ENCODE data around the gene RNF207. TPM values are rescaled to one million over a fixed set of nuclear protein-coding genes. Genes with fewer than 3 reads are reported as not detected.

Gene RNF207
- polyA plus RNA-seq, 1 of the 3 experiments (the other 2 are of a cell fraction): 25.4 TPM

GRCh38 chr1:6262555-6263420, 56.9 kb downstream of the RNF207 start:
- POLR2A ChIA-PET: interaction anchor here (1.2 kb wide), 1 partner anchor 15 kb away, joined by 3 read pairs; no protein-coding TSS in a partner anchor
- peak overlapping the region in 1 of 2 experiments; percentile 22; a peak in 1 of 4 replicates for H3K27ac ChIP-seq (ENCODE audit: low read depth in 2 of 2, low read length in 1 of 2)

GRCh38 chr1:6263716-6264115, 57.8 kb downstream of the RNF207 start:
- DNase-seq: no peak
- Histone ChIP-seq H4K20me1 (ENCODE audit: insufficient read depth) (no peaks in the 10 kb centered on the region), H3K27me3 (ENCODE audit: insufficient read depth) (no peaks in the 10 kb centered on the region), H3K4me1 (ENCODE audit: control insufficient read depth in 1 of 2, insufficient read depth in 2 of 2, low read depth in 1 of 2, low read length in 1 of 2) (peaks cover 0 to 28% of the 10 kb centered on the region in 2 experiments; a peak in 1 of 4 replicates), H3K9me2 (no peaks in the 10 kb centered on the region), H3K9ac (no peak overlapping the region), H3K4me2 (no peak overlapping the region), H3F3A (replicated peaks; ENCODE audit: insufficient read depth) (no peaks in the 10 kb centered on the region), H3K36me3 (replicated peaks in 1 of 2; ENCODE audit: control insufficient read depth in 1 of 2, insufficient read depth in 2 of 2, low read length in 1 of 2) (no peaks in the 10 kb centered on the region), H3K79me2 (ENCODE audit: insufficient read depth) (no peaks in the 10 kb centered on the region), H3K9me3 (no peaks in the 10 kb centered on the region), H3K27ac (ENCODE audit: low read depth in 2 of 2, low read length in 1 of 2) (no peak overlapping the region; a peak in 1 of 4 replicates), H3K4me3 (ENCODE audit: low read depth in 2 of 2, low read length in 1 of 2) (no peak overlapping the region), H2AFZ (ENCODE audit: low read depth) (no peak overlapping the region)
- TF ChIP-seq CHD2 (IDR thresholded peaks at IDR 0.05; ENCODE audit: low read length, partially characterized antibody) (no peak), RFX5 (IDR thresholded peaks at IDR 0.05; ENCODE audit: low read length) (no peak), JUND (IDR thresholded peaks at IDR 0.05) (no peak)
- ChIA-PET POLR2A (interaction anchor here (1.2 kb wide), 1 partner anchor 16 kb away, joined by 3 read pairs; no protein-coding TSS in a partner anchor), CTCF (interaction anchor here (0.7 to 2.1 kb wide), 2 partner anchors 17 to 174 kb away, joined by 3 to 20 read pairs; no protein-coding TSS in a partner anchor)
- 87% methylated on average over 3 of the region's 7 CpGs for WGBS (ENCODE audit: low lambda C conversion rate)

More at GRCh38 chr1:6262555-6263420, 56.9 kb downstream of the RNF207 start:
- Histone ChIP-seq H2AFZ (ENCODE audit: low read depth) (no peak overlapping the region), H3K4me2 (no peak overlapping the region), H3K9me2 (no peaks in the 10 kb centered on the region), H3K9ac (no peak overlapping the region), H3F3A (replicated peaks; ENCODE audit: insufficient read depth) (no peaks in the 10 kb centered on the region), H3K4me3 (ENCODE audit: low read depth in 2 of 2, low read length in 1 of 2) (no peak overlapping the region), H3K36me3 (replicated peaks in 1 of 2; ENCODE audit: control insufficient read depth in 1 of 2, insufficient read depth in 2 of 2, low read length in 1 of 2) (no peaks in the 10 kb centered on the region), H4K20me1 (ENCODE audit: insufficient read depth) (no peaks in the 10 kb centered on the region), H3K79me2 (ENCODE audit: insufficient read depth) (no peaks in the 10 kb centered on the region), H3K9me3 (no peaks in the 10 kb centered on the region), H3K27me3 (ENCODE audit: insufficient read depth) (no peaks in the 10 kb centered on the region), H3K4me1 (ENCODE audit: control insufficient read depth in 1 of 2, insufficient read depth in 2 of 2, low read depth in 1 of 2, low read length in 1 of 2) (peaks cover 0 to 27% of the 10 kb centered on the region in 2 experiments; a peak in 1 of 4 replicates)
- CTCF ChIA-PET: interaction anchor here (1.3 to 2.1 kb wide), 4 partner anchors 16 to 175 kb away, joined by 3 to 20 read pairs (median 4); no protein-coding TSS in a partner anchor
- no peak for DNase-seq
- WGBS (ENCODE audit: low lambda C conversion rate): 95% methylated on average over 8 of the region's 25 CpGs
- TF ChIP-seq EZH2phosphoT487 (IDR thresholded peaks at IDR 0.05; ENCODE audit: borderline replicate concordance, low read depth) (no peak), CHD2 (IDR thresholded peaks at IDR 0.05; ENCODE audit: low read length, partially characterized antibody) (no peak), POLR2AphosphoS5 (IDR thresholded peaks at IDR 0.05; ENCODE audit: low read depth, low read length) (no peak), GABPA (IDR thresholded peaks at IDR 0.05; ENCODE audit: low read depth) (no peak), PBX3 (IDR thresholded peaks at IDR 0.05) (no peak), FOXM1 (IDR thresholded peaks at IDR 0.05; ENCODE audit: low read depth) (no peak), RCOR1 (IDR thresholded peaks at IDR 0.05; ENCODE audit: low read length) (no peak), MAX (IDR thresholded peaks at IDR 0.05; ENCODE audit: low read depth) (no peak), NRF1 (IDR thresholded peaks at IDR 0.05; ENCODE audit: low read depth, low read length) (no peak), RFX5 (IDR thresholded peaks at IDR 0.05; ENCODE audit: low read length) (no peak), RXRA (IDR thresholded peaks at IDR 0.05; ENCODE audit: borderline replicate concordance, low read depth) (no peak), MXI1 (IDR thresholded peaks at IDR 0.05; ENCODE audit: low read depth, low read length) (no peak), TAF1 (IDR thresholded peaks at IDR 0.05; ENCODE audit: borderline replicate concordance, low read depth, low read length) (no peak), ELF1 (IDR thresholded peaks at IDR 0.05) (no peak)

Measured in SK-N-SH (cell line).